H1 (cell line): Measurements from ENCODE around the gene LGALS8. TPM values are rescaled to one million over a fixed set of nuclear protein-coding genes. Genes with fewer than 3 reads are reported as not detected.

Experiments used
- ASH2L ChIP-seq: fragments of 200-600, 300-600 bp; sonication (generic); IDR thresholded peaks from one replicate; pipeline ENCODE4 v1.7.1; 2017; ENCODE audit warnings: low read length
- CHD2 ChIP-seq: IDR thresholded peaks from 2 replicates; pipeline ENCODE4 v1.6.1; 2012; ENCODE audit warnings: low read length, improper control_type of control experiment
- KDM5A ChIP-seq: fragments of 200-600 bp; IDR thresholded peaks from 2 replicates; pipeline ENCODE4 v1.7.1; 2012; ENCODE audit warnings: mild to moderate bottlenecking, low read length, inconsistent platforms, mixed read lengths
- MAX ChIP-seq: IDR thresholded peaks from 2 replicates; pipeline ENCODE4 v1.6.1; 2012; ENCODE audit warnings: inconsistent platforms
- RNF2 ChIP-seq: fragments of 200-900, 300-1000 bp; sonication (generic); IDR thresholded peaks from 2 replicates; pipeline ENCODE4 v1.7.1; 2016; ENCODE audit warnings: borderline replicate concordance, low read depth, mild to moderate bottlenecking, antibody characterized with exemption, low read length; ENCODE audit not compliant: poor library complexity, severe bottlenecking; ENCODE audit errors: missing control alignments
- polyA plus RNA-seq, 7 experiments: library from polyadenylated mRNA; depleted of rRNA in 3 of 7; stranded (reverse) in 5 of 7; unstranded in 2 of 7; fragments of >200 nt in 5 of 7; fragments of 200-250 nt in 2 of 7; gene quantifications; 1 replicate in 5 of 7; 2 replicates in 1 of 7; 4 replicates in 1 of 7; pipeline versions ENCODE4 v1.2.1 to v1.2.3, GENCODE V29; 2011 to 2013; ENCODE audit warnings: missing spikeins in 2 of 7, mixed read lengths in 2 of 7
- total RNA-seq: library from RNA; stranded (reverse); fragmentation: NEBNext Ultra II Directional; extraction: Animal tissue kit (Norgen Biotek cat#: 25700); gene quantifications from 2 replicates; pipeline ENCODE4 v1.2.1, GENCODE V29; 2021
- TF ChIP-seq, protein P1 (sequence below): fragments of 300-600 bp; sonication (generic); IDR thresholded peaks from 2 replicates; pipeline ENCODE4 v1.7.1; 2012; ENCODE audit warnings: low read length, moderate library complexity, mild to moderate bottlenecking, inconsistent platforms; ENCODE audit not compliant: insufficient replicate concordance

LGALS8 gene
- total and polyA plus RNA-seq, 2 of the 8 experiments (the other 6 are each of a cell fraction or from before 2014, with no cell fraction given), result 7.2 to 11.6 TPM

- TF ChIP-seq, protein P1, sequence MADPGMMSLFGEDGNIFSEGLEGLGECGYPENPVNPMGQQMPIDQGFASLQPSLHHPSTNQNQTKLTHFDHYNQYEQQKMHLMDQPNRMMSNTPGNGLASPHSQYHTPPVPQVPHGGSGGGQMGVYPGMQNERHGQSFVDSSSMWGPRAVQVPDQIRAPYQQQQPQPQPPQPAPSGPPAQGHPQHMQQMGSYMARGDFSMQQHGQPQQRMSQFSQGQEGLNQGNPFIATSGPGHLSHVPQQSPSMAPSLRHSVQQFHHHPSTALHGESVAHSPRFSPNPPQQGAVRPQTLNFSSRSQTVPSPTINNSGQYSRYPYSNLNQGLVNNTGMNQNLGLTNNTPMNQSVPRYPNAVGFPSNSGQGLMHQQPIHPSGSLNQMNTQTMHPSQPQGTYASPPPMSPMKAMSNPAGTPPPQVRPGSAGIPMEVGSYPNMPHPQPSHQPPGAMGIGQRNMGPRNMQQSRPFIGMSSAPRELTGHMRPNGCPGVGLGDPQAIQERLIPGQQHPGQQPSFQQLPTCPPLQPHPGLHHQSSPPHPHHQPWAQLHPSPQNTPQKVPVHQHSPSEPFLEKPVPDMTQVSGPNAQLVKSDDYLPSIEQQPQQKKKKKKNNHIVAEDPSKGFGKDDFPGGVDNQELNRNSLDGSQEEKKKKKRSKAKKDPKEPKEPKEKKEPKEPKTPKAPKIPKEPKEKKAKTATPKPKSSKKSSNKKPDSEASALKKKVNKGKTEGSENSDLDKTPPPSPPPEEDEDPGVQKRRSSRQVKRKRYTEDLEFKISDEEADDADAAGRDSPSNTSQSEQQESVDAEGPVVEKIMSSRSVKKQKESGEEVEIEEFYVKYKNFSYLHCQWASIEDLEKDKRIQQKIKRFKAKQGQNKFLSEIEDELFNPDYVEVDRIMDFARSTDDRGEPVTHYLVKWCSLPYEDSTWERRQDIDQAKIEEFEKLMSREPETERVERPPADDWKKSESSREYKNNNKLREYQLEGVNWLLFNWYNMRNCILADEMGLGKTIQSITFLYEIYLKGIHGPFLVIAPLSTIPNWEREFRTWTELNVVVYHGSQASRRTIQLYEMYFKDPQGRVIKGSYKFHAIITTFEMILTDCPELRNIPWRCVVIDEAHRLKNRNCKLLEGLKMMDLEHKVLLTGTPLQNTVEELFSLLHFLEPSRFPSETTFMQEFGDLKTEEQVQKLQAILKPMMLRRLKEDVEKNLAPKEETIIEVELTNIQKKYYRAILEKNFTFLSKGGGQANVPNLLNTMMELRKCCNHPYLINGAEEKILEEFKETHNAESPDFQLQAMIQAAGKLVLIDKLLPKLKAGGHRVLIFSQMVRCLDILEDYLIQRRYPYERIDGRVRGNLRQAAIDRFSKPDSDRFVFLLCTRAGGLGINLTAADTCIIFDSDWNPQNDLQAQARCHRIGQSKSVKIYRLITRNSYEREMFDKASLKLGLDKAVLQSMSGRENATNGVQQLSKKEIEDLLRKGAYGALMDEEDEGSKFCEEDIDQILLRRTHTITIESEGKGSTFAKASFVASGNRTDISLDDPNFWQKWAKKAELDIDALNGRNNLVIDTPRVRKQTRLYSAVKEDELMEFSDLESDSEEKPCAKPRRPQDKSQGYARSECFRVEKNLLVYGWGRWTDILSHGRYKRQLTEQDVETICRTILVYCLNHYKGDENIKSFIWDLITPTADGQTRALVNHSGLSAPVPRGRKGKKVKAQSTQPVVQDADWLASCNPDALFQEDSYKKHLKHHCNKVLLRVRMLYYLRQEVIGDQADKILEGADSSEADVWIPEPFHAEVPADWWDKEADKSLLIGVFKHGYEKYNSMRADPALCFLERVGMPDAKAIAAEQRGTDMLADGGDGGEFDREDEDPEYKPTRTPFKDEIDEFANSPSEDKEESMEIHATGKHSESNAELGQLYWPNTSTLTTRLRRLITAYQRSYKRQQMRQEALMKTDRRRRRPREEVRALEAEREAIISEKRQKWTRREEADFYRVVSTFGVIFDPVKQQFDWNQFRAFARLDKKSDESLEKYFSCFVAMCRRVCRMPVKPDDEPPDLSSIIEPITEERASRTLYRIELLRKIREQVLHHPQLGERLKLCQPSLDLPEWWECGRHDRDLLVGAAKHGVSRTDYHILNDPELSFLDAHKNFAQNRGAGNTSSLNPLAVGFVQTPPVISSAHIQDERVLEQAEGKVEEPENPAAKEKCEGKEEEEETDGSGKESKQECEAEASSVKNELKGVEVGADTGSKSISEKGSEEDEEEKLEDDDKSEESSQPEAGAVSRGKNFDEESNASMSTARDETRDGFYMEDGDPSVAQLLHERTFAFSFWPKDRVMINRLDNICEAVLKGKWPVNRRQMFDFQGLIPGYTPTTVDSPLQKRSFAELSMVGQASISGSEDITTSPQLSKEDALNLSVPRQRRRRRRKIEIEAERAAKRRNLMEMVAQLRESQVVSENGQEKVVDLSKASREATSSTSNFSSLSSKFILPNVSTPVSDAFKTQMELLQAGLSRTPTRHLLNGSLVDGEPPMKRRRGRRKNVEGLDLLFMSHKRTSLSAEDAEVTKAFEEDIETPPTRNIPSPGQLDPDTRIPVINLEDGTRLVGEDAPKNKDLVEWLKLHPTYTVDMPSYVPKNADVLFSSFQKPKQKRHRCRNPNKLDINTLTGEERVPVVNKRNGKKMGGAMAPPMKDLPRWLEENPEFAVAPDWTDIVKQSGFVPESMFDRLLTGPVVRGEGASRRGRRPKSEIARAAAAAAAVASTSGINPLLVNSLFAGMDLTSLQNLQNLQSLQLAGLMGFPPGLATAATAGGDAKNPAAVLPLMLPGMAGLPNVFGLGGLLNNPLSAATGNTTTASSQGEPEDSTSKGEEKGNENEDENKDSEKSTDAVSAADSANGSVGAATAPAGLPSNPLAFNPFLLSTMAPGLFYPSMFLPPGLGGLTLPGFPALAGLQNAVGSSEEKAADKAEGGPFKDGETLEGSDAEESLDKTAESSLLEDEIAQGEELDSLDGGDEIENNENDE, result no peak
- TF ChIP-seq MAX (no peak), RNF2 (no peak), KDM5A (no peak), ASH2L (no peak), CHD2 (no peak)
These were observed 9.1 kb downstream of the LGALS8 start (continued) for GRCh38 chr1:236532850-236533249.
